Activated CD8-positive, alpha-beta T cell treated with anti-CD3 and anti-CD28 coated beads for 36 hours (primary cell): ENCODE results near the gene SCLY. TPM values are rescaled to one million over a fixed set of nuclear protein-coding genes. Genes with fewer than 3 reads are reported as not detected.

Experiments used
- ATAC-seq: fragments of 200-7000 bp; cut with Tn5 transposase; one replicate; pipeline ENCODE4 v1.10.0; 2021; ENCODE audit warnings: mild to moderate bottlenecking, moderate library complexity
- CTCF ChIA-PET: fragments of 350-600 bp; sonication (Branson Sonifier 250); formaldehyde crosslinking; loops from one replicate; lab custom pipeline; 2021; ENCODE audit warnings: antibody characterized with exemption; lab: Charles Lee
- POLR2A ChIA-PET: fragments of 350-600 bp; sonication (Branson Sonifier 250); formaldehyde crosslinking; loops from one replicate; lab custom pipeline; 2021; ENCODE audit warnings: antibody characterized with exemption; lab: Charles Lee
- DNase-seq: peaks from one replicate; pipeline ENCODE4 v3.0.0-alpha.2; 2020
- H3K27ac Mint-ChIP-seq: one replicate; pipeline ENCODE4 v1.8.0; 2021; ENCODE audit warnings: mild to moderate bottlenecking, mixed read lengths
- H3K27me3 Mint-ChIP-seq: one replicate; pipeline ENCODE4 v1.8.0; 2021; ENCODE audit warnings: mixed read lengths
- H3K36me3 Mint-ChIP-seq: one replicate; pipeline ENCODE4 v1.8.0; 2021; ENCODE audit warnings: low read depth, mixed read lengths
- H3K4me1 Mint-ChIP-seq: one replicate; pipeline ENCODE4 v1.8.0; 2021; ENCODE audit warnings: low read depth, mixed read lengths
- H3K4me3 Mint-ChIP-seq: one replicate; pipeline ENCODE4 v1.8.0; 2021; ENCODE audit warnings: mild to moderate bottlenecking, moderate library complexity, mixed read lengths
- H3K9me3 Mint-ChIP-seq: one replicate; pipeline ENCODE4 v1.8.0; 2021; ENCODE audit warnings: mixed read lengths
- CTCF ChIP-seq: fragments of 200-600 bp; IDR thresholded peaks from one replicate; pipeline ENCODE4 v1.8.0; 2022; ENCODE audit warnings: antibody characterized with exemption, mild to moderate bottlenecking
- intact Hi-C: fragments of 100-400 bp; cut with micrococcal nuclease; formaldehyde crosslinking; loops from one replicate; pipeline ENCODE4 v1.10.0; 2022
- total RNA-seq, 2 experiments: library from RNA; stranded (reverse); gene quantifications; one replicate each; pipeline ENCODE4 v1.2.3, GENCODE V29; 2021

SCLY gene
- total RNA-seq, 2 experiments from 2014 or later = 77.9 to 93.2 TPM

- DNase-seq (no peak), ATAC-seq (no peak)
- Mint-ChIP-seq H3K27ac (no peak overlapping the region), H3K27me3 (no peaks in the 10 kb centered on the region), H3K4me3 (no peak overlapping the region), H3K36me3 (peaks cover 41% of the 10 kb centered on the region), H3K9me3 (no peaks in the 10 kb centered on the region), H3K4me1 (peaks cover 37% of the 10 kb centered on the region)
- POLR2A ChIA-PET = no interaction called here
- intact Hi-C loops = no loop called here
- no peak for TF ChIP-seq CTCF
- CTCF ChIA-PET = no interaction called here
Measured at GRCh38 chr2:238019962-238020361, 40.8 kb upstream of the SCLY start.

DNA sequence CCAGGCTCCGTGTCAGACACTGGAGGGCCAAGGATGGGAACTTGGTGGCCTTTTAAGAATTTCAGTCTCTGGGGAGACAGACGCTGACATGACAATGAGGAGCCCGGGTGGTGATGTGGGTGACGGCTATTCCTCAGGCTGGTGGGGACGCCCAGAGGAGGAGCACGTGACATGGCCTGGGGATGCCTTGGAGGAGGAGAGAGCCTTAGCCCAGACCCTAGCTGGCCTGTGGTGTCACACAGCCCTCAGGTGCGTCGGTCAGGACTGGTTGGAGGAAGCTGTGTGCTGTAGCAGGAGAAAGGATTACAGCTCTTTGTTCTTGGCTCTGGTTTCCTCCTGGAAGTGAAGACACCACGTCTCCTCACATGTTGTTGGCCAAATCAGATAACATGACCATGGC, 40.0 kb upstream of the SCLY start:
- TF ChIP-seq CTCF = no peak
- peaks cover 44% of the 10 kb centered on the region for H3K4me1 Mint-ChIP-seq
- H3K27me3 Mint-ChIP-seq = no peaks in the 10 kb centered on the region
- no peak overlapping the region for H3K27ac Mint-ChIP-seq
- H3K4me3 Mint-ChIP-seq = no peak overlapping the region
- intact Hi-C loops = no loop called here
- H3K9me3 Mint-ChIP-seq = no peaks in the 10 kb centered on the region
- POLR2A ChIA-PET = no interaction called here
- no peak for ATAC-seq
- peaks cover 47% of the 10 kb centered on the region for H3K36me3 Mint-ChIP-seq
- CTCF ChIA-PET = no interaction called here
- no peak for DNase-seq

GRCh38 chr2:238021327-238021726, 39.5 kb upstream of the SCLY start:
- H3K4me3 Mint-ChIP-seq = no peak overlapping the region

GRCh38 chr2:238022594-238023157, 38.1 kb upstream of the SCLY start:
- Mint-ChIP-seq H3K4me3 (no peak overlapping the region), H3K27ac (peak overlapping the region; percentile 55), H3K27me3 (no peaks in the 10 kb centered on the region), H3K4me1 (peaks cover 40% of the 10 kb centered on the region), H3K9me3 (no peaks in the 10 kb centered on the region), H3K36me3 (peaks cover 41% of the 10 kb centered on the region)
- ATAC-seq = no peak
- no peak for TF ChIP-seq CTCF
- no peak for DNase-seq
- ChIA-PET POLR2A (no interaction called here), CTCF (no interaction called here)
- intact Hi-C loops = no loop called here

More at GRCh38 chr2:238021327-238021726, 39.5 kb upstream of the SCLY start:
- intact Hi-C loops = no loop called here
- ATAC-seq = no peak
- Mint-ChIP-seq H3K9me3 (no peaks in the 10 kb centered on the region), H3K27ac (no peak overlapping the region), H3K27me3 (no peaks in the 10 kb centered on the region), H3K4me1 (peaks cover 42% of the 10 kb centered on the region), H3K36me3 (peaks cover 44% of the 10 kb centered on the region)
- POLR2A ChIA-PET = no interaction called here
- no peak for DNase-seq
- no peak for TF ChIP-seq CTCF
- CTCF ChIA-PET = no interaction called here

DNA sequence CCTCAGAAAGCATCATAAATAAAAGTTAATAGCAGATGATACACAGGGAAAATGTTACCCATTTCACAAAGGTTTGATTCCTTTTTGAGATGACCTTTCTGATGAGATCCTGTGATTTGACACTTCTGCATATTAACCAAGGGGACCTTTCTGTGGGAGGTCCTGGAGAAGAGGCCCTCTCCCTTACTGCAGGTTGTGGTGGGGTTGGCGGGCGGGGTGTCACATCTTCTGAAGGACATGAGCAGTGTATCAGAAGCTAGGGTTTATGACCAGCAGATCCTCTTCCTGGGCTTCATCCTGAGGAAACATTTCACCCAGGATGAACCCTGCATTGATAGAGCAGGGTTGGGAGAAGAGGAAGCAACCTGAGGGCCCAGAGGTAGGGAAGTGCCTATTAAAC, 37.2 kb upstream of the SCLY start:
- Mint-ChIP-seq H3K27me3 (no peaks in the 10 kb centered on the region), H3K4me1 (peaks cover 37% of the 10 kb centered on the region), H3K27ac (peak overlapping the region; percentile 71), H3K9me3 (no peaks in the 10 kb centered on the region), H3K4me3 (no peak overlapping the region), H3K36me3 (peaks cover 39% of the 10 kb centered on the region)
- CTCF ChIA-PET = no interaction called here
- peak; percentile 40 for ATAC-seq
- intact Hi-C loops = no loop called here
- no peak for TF ChIP-seq CTCF
- POLR2A ChIA-PET = no interaction called here
- peak; percentile 68 for DNase-seq
